Left hindlimb (tissue), 1 donor: ENCODE data around the gene CABLES2.
"Not testable (repeated sequence)": the region's sequence is repeated elsewhere in the genome, so short reads cannot be mapped to it uniquely, and the experiment has no call there.

Source experiments
- DNase-seq: peaks from one replicate; pipeline ENCODE4 v3.0.0-alpha.2; 2018

The CABLES2 gene

DNA sequence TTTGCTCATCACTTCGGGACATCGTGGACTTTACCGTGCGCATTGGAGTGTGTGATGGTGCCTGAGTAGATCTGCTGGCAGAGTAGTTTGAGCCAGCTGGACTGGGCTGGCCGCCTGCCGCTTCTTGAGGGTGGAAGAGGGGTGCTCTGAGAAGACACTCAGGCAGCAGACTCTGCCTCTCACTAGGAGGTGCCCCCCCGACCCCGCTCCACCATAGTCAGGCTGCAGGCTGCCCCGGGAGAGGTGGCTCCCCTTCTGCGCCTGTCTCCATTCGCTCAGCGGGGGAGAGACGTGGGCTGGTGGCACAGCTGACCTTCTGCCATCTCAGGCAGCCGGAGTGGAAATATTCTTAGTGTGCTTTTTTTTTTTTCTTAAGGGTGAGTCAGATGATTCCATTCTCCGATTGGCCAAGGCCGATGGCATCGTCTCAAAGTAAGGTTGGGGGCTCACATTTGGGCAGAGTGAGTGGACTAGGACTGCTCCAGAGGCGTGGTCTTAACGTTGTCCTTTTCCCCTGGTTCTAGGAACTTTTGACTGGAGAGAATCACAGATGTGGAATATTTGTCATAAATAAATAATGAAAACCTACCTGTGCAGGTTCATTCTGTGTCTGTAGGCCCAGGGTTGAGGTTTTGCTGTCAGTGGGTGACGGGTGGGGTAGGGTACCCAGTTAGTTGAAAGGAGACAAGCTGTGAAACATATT, 19.0 kb downstream of the CABLES2 start:
- no peak for DNase-seq

GRCh38 chr20:62387219-62387913, 19.7 kb downstream of the CABLES2 start:
- no peak for DNase-seq

GRCh38 chr20:62386383-62387218, 20.5 kb downstream of the CABLES2 start, which contains the start of gene RPS21:
Gene RPS21 (plus strand): TSS chr20:62387103. CDS start chr20:62387339, 236 bp downstream.
- DNase-seq, result peak; percentile 95

DNA sequence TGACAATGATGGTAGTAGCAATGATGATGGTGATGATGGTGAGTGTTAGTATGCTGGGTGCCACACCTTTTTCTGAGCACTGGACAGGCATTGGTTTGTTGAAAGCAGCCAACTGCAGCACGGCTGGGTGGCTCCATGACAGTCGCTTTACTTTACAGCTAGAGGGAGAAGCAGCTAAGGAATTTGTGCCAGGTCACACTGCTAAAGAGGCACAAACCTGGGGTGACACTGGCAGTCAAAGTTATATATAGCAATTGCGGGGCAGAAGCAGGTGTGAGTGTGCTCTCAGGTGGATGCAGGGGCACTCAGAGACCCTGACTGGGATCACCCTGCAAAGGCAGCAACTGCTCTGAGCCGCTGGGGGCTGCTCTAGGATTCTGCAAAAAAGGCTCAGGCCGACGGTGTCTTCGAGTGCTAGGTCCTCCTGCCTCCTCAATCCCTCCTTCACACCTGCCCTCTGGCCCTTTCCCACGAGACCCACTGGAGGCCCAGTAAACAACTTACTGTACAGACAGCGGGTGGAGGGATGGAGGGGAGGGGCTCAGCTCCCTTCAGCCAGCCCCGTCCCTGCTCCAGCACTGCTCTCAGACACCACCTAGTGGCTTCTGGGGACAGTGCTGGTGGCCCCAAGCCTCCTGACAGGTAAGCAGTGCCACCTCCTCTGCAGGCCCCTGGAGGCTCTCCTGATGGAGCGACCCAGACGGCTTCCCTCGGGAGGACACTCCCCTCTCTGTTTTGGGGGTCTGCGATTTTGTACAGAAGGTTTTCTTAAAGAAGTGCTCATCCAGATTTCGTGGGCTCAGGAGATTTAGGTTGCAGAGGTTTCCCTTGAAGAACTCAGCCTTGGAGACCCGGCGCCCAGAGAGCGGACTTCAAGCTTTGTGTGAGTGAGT, 24.5 kb downstream of the CABLES2 start:
- peak; percentile 76 for DNase-seq

GRCh38 chr20:62381842-62382241, 25.2 kb downstream of the CABLES2 start:
- no peak for DNase-seq

DNA sequence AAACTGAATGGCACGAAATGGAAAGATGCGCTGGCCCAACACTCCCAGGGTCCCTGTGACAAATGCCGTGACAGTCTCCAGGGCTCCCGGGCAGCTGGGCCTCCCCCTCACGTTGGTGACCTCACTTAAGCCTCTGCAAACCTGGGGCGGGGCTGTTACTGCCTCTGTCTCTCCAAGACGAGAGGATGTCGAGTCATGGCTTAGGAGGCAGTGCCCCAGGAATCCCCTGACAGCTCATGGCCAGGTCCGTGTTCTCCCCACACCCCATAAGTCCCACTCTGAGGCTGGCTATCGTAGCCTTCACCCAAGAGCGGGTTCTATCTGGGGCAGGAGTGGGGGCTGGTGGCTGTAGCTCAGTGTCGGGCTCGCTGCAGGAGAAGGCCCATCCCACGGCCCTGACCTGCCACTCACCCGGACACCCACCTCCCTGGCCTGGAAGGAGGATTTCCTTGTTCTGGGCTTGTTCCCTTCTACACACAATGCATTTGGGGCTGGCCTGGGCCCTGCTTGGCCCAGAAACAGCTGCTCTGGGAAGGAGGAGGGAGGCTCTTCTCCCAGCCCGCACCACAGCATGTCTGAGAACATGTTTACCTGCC, 25.8 kb downstream of the CABLES2 start:
- no peak for DNase-seq

- no peak for DNase-seq
Observed at GRCh38 chr20:62378215-62378614, 28.9 kb downstream of the CABLES2 start.

DNA sequence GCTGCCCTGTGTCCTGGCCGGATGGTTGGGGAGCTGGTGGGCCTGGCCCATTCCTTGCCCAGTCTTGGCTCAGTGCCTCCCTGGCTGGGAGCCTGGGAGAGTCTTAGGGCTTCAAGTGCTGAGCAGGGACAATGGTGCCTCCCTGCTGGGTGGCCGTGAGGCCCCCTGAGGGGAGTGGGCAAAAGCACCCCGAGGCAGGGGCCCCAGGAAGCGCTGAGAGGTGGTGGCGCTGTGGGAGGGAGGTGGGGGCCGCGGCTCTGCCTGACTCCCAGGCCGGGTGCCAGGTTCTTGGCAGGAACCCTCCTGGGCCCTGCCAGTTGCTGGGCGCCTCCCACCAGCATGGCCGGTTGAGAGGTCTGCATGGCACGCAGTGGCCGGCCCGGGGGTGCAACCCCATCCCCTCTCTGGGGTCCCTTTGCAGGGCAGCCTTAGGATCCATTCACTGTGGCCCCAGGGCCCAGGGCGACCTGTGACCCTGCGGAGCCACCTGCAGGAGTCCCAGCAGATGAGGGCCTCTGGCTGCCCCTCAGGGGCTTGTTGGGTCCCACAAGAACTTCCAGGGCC, 29.4 kb downstream of the CABLES2 start:
- DNase-seq, result no peak

DNA sequence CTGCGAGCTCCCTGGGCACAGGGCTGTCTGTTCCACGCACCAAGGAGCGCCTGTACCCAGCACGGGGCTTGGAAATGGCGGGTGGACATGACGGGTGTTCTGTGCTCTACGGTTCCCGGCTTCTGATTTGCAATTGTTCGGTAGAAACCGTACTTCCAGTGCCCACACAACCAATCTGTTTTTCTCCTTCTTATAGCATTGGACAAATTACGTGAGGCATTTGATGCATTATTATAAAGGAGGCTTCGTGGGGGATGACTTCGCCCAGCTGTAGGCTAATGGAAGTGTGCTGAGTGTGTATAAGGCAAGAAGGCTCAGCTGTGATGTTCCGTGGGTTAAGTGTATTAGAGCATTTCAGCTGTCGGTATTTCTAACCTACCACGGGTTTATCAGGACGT, 30.0 kb downstream of the CABLES2 start:
- DNase-seq, result no peak

- no peak for DNase-seq
Observed at GRCh38 chr20:62376112-62377063, 30.7 kb downstream of the CABLES2 start.

- no peak for DNase-seq
Observed at GRCh38 chr20:62374331-62375152, 32.5 kb downstream of the CABLES2 start.

DNA sequence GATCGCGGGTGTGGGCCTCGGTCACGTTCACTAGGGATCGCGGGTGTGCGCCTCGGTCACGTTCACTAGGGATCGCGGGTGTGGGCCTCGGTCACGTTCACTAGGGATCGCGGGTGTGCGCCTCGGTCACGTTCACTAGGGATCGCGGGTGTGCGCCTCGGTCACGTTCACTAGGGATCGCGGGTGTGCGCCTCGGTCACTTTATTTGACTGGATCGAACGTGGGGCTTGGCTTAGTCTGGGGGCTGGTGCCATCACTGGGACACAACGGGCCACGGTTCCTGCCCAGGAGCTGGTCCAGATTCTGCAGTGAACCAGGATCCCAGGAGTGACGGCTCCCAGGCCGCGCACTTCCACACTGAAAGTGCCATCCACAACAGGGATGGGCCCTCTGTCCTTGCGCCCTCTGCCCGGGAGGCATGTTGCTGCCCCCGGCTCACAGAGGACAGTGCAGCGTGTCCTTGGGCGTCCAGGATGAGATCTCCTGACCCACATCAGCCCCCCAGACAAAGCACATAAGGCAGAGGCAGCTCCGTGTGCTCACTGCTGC, 33.4 kb downstream of the CABLES2 start:
- DNase-seq, result not testable (repeated sequence)

DNA sequence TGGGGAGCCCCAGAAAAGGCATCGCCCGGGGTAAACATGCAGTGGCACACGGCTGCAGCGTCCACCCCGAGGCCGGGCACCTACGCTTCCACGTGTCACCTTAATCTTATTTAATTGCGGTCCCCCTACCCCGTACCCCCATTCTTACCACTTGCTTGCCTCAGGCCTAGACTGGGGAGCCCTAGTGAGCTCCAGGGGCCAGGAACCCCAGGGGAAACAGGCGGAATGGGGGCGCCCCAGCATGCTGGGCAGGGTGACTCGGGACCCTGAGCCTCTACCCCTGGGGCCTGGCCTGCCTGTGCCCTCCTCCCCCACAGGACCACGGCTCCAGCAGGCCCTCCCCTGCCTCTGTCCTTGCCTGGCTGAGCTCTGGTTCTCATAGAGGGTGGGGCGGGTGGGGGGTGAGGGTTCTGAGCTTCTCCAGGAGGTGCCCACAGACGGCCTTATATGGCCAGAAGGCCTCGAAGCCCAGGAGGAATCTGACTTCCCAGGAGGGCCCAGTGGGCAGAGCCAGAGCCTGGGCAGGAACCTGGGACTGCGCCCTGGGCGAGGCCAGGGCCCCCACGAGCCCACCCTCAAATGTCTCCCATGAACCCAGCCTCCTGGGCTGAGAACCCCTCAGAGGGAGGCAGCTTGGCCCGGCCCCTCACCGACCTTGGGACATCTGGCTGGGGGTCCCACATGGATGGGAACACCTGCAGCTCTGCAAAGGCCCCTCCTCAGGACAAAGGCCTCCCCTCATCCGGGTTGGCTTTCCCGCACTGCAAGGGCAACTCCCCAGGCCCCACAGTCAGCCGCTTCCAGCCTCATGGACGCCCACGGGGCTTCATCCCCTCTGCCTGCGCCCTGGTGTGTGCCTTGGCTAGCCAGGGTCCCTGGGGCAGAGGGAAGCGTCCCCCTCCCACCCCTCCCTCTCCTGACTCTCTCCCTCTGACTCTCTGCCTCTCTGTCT, 34.8 kb downstream of the CABLES2 start:
- DNase-seq, result no peak

- no peak for DNase-seq
Observed at GRCh38 chr20:62371588-62372041, 35.5 kb downstream of the CABLES2 start.

- no peak for DNase-seq
Observed at GRCh38 chr20:62370807-62371587, 36.1 kb downstream of the CABLES2 start.

GRCh38 chr20:62370115-62370806, 36.8 kb downstream of the CABLES2 start:
- DNase-seq, result peak; percentile 74

- DNase-seq, result no peak
Observed at GRCh38 chr20:62369815-62370114, 37.3 kb downstream of the CABLES2 start.
